Ecto neural progenitor cell (in vitro differentiated cells): Measurements from ENCODE around the gene TMEM255A.
A peak's percentile ranks its signal among the peaks of the same experiment; 100 is the strongest.
"Not testable (repeated sequence)": the region's sequence is repeated elsewhere in the genome, so short reads cannot be mapped to it uniquely, and the experiment has no call there.

ENCODE experiments used
- DNase-seq: peaks from one replicate; pipeline ENCODE4 v3.0.0-alpha.2; 2018; ENCODE audit warnings: low spot score

The TMEM255A gene

GRCh38 chrX:120310861-120311726 lies at the start of gene TMEM255A:
Gene TMEM255A (minus strand): TSS chrX:120311461. CDS start chrX:120311309, 152 bp downstream.
- peak; percentile 62 for DNase-seq

GRCh38 chrX:120358737-120359456 lies 47.6 kb upstream of the TMEM255A start:
- no peak for DNase-seq

- DNase-seq = no peak
Observed at GRCh38 chrX:120357186-120357585, 45.9 kb upstream of the TMEM255A start.

GRCh38 chrX:120356084-120356483 lies 44.8 kb upstream of the TMEM255A start:
- no peak for DNase-seq

GRCh38 chrX:120350450-120351138 lies 39.3 kb upstream of the TMEM255A start:
- no peak for DNase-seq

- DNase-seq = not testable (repeated sequence)
Observed at GRCh38 chrX:120344566-120344965, 33.3 kb upstream of the TMEM255A start.

- no peak for DNase-seq
Observed at GRCh38 chrX:120336899-120337298, 25.6 kb upstream of the TMEM255A start.

GRCh38 chrX:120335289-120335688 lies 24.0 kb upstream of the TMEM255A start:
- no peak for DNase-seq

GRCh38 chrX:120334603-120335002 lies 23.3 kb upstream of the TMEM255A start:
- no peak for DNase-seq

- no peak for DNase-seq
Observed at GRCh38 chrX:120334151-120334550, 22.9 kb upstream of the TMEM255A start.

- no peak for DNase-seq
Observed at GRCh38 chrX:120332394-120332793, 21.1 kb upstream of the TMEM255A start.

- DNase-seq = no peak
Observed at GRCh38 chrX:120331116-120331515, 19.9 kb upstream of the TMEM255A start.

GRCh38 chrX:120321520-120322281 lies 10.4 kb upstream of the TMEM255A start:
- DNase-seq = no peak

GRCh38 chrX:120318411-120318810 lies 7.2 kb upstream of the TMEM255A start:
- no peak for DNase-seq

GRCh38 chrX:120316587-120317283 lies 5.5 kb upstream of the TMEM255A start:
- no peak for DNase-seq

GRCh38 chrX:120315776-120316175 lies 4.5 kb upstream of the TMEM255A start:
- DNase-seq = no peak

- no peak for DNase-seq
Observed at GRCh38 chrX:120311727-120312063, 434 bp upstream of the TMEM255A start.

GRCh38 chrX:120309873-120310705 lies 1.2 kb downstream of the TMEM255A start:
- peak; percentile 52 for DNase-seq

- peak; percentile 76 for DNase-seq
Observed at GRCh38 chrX:120308959-120309872, 2.0 kb downstream of the TMEM255A start.
